Calu3 (cell line): Measurements from ENCODE around the gene PIP4K2C. TPM values are rescaled to one million over a fixed set of nuclear protein-coding genes. Genes with fewer than 3 reads are reported as not detected.
"Not testable (repeated sequence)": the region's sequence is repeated elsewhere in the genome, so short reads cannot be mapped to it uniquely, and the experiment has no call there.

Experiments used
- BruUV-seq: library from RNA; stranded (reverse); fragments of 400-500 nt; replicated peaks from 2 replicates; lab custom pipeline; 2021; lab: Mats Ljungman, UMichigan
- CTCF ChIA-PET: fragments of 300-600 bp; sonication (Branson Sonifier 250); formaldehyde crosslinking; loops from one replicate; lab custom pipeline; 2022; ENCODE audit warnings: antibody characterized with exemption; lab: Charles Lee
- DNase-seq: peaks from one replicate; pipeline ENCODE4 v3.0.0; 2022
- H3K27ac Mint-ChIP-seq: one replicate; pipeline ENCODE4 v1.8.0; 2022; ENCODE audit warnings: mixed read lengths; ENCODE audit not compliant: unreplicated experiment
- H3K27me3 Mint-ChIP-seq: one replicate; pipeline ENCODE4 v1.8.0; 2022; ENCODE audit warnings: mixed read lengths; ENCODE audit not compliant: unreplicated experiment
- H3K36me3 Mint-ChIP-seq: one replicate; pipeline ENCODE4 v1.8.0; 2022; ENCODE audit warnings: mild to moderate bottlenecking, moderate library complexity, mixed read lengths; ENCODE audit not compliant: insufficient read depth, unreplicated experiment
- H3K4me1 Mint-ChIP-seq: one replicate; pipeline ENCODE4 v1.8.0; 2022; ENCODE audit warnings: mild to moderate bottlenecking, low read depth, mixed read lengths; ENCODE audit not compliant: unreplicated experiment
- H3K4me3 Mint-ChIP-seq: one replicate; pipeline ENCODE4 v1.8.0; 2022; ENCODE audit warnings: mild to moderate bottlenecking, low read depth, moderate library complexity, mixed read lengths; ENCODE audit not compliant: unreplicated experiment
- H3K9me3 Mint-ChIP-seq: one replicate; pipeline ENCODE4 v1.8.0; 2022; ENCODE audit warnings: low read depth, mixed read lengths; ENCODE audit not compliant: unreplicated experiment
- intact Hi-C: fragments of 100-400 bp; cut with micrococcal nuclease; formaldehyde crosslinking; loops from one replicate; pipeline ENCODE4 v1.10.0; 2022; ENCODE audit not compliant: unreplicated experiment
- total RNA-seq: library from RNA; stranded (reverse); gene quantifications from 2 replicates; pipeline ENCODE4 v1.2.3, GENCODE V29; 2022
- TF ChIP-seq, protein P1 (sequence below): fragments of 200-600 bp; IDR thresholded peaks from one replicate; pipeline ENCODE4 v1.8.0; 2022; ENCODE audit warnings: antibody characterized with exemption; ENCODE audit not compliant: unreplicated experiment

PIP4K2C gene
- total RNA-seq, 1 experiment from 2014 or later = 66.3 TPM

DNA sequence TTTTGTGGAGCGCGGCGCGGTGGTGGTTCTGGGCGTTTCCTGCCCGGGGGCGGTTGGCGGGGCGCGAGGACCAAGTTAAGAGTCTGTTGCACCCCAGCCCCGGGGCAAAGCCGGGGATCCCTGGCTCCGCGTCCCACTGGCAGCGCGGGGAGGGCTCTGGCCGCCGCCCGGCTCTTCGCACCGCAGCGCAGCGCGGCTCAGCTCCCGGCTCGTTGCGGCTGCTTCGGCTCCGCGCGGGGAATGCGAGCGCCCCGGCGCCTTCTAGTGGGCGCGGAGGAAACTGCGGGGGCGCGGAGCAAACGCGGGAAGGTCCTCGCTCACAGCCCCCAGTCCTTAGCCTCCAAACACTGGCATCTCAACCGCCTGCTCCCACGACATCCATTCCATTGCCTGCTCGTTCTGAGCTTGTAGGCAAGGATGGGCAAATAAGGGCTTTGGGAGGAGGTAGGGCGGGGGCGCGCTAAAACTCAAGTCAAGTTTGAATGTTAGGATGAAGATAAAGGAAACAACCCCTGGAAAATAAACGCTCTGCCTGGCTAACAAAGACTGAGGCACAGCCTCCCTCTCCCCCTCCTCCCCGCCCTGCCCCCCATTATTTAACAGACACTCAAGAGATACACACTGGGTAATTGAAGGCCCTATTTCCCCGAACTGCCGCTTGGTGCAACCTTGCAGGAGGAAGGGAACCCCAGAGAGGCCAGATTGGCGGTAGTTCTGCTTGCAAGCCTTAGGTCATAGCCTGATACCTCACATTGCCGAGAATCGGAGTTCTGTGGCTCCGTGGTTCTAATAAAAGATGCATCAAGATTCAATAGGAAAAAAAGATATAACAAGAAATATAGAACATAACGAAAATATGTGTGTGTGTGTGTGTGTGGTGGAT, 42.2 kb downstream of the PIP4K2C start, which contains the start of gene B4GALNT1:
TSS of gene B4GALNT1 (minus strand) at position 244 of the 883 bp plus-strand sequence. CDS start 1,069 bp downstream, outside the sequence.
- peak; percentile 84 for DNase-seq
- CTCF ChIA-PET = interaction anchor here (0.6 to 1.2 kb wide), 4 partner anchors 28 to 248 kb away, joined by 3 to 11 read pairs (median 4); partner anchors contain the start of gene DCTN2
- Mint-ChIP-seq H3K27ac (peak within 1 kb of the TSS; percentile 14), H3K9me3 (no peaks in the 10 kb centered on the region), H3K36me3 (peaks cover 17% of the 10 kb centered on the region), H3K4me3 (peak within 1 kb of the TSS; percentile 84), H3K4me1 (peaks cover 20% of the 10 kb centered on the region), H3K27me3 (peaks cover under 1% of the 10 kb centered on the region)
- TF ChIP-seq, protein P1, sequence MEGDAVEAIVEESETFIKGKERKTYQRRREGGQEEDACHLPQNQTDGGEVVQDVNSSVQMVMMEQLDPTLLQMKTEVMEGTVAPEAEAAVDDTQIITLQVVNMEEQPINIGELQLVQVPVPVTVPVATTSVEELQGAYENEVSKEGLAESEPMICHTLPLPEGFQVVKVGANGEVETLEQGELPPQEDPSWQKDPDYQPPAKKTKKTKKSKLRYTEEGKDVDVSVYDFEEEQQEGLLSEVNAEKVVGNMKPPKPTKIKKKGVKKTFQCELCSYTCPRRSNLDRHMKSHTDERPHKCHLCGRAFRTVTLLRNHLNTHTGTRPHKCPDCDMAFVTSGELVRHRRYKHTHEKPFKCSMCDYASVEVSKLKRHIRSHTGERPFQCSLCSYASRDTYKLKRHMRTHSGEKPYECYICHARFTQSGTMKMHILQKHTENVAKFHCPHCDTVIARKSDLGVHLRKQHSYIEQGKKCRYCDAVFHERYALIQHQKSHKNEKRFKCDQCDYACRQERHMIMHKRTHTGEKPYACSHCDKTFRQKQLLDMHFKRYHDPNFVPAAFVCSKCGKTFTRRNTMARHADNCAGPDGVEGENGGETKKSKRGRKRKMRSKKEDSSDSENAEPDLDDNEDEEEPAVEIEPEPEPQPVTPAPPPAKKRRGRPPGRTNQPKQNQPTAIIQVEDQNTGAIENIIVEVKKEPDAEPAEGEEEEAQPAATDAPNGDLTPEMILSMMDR = peak; percentile 92
- BruUV-seq = no TSS peak
- intact Hi-C loops = loop anchor here (10.0 kb wide), 1 partner anchor 52 kb away; no protein-coding TSS in a partner anchor

DNA sequence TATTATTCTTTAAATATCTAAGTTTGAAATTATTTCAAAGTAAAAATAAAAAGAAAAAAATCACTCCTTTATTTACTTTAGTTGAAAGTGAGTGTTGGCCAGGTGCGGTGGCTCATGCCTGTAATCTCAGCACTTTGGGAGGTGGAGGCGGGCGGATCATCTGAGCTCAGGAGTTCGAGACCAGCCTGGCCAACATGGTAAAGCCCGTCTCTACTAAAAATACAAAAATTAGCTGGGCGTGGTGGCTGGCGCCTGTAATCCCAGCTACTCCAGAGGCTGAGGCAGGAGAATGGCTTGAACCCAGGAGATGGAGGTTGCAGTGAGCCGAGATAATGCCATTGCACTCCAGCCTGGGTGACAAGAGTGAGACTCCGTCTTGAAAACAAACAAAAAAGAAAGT, 45.7 kb downstream of the PIP4K2C start:
- H3K27ac Mint-ChIP-seq, H3K9me3 Mint-ChIP-seq, H3K4me3 Mint-ChIP-seq, DNase-seq, BruUV-seq: not testable (repeated sequence)
- intact Hi-C loops = loop anchor here (10.0 kb wide), 1 partner anchor 48 kb away; no protein-coding TSS in a partner anchor
- CTCF ChIA-PET = interaction anchor here (1.7 kb wide), 1 partner anchor 53 kb away, joined by 4 read pairs; no protein-coding TSS in a partner anchor
- peaks cover 13% of the 10 kb centered on the region for H3K36me3 Mint-ChIP-seq
- peaks cover 36% of the 10 kb centered on the region for H3K27me3 Mint-ChIP-seq
- H3K4me1 Mint-ChIP-seq = peaks cover 16% of the 10 kb centered on the region

DNA sequence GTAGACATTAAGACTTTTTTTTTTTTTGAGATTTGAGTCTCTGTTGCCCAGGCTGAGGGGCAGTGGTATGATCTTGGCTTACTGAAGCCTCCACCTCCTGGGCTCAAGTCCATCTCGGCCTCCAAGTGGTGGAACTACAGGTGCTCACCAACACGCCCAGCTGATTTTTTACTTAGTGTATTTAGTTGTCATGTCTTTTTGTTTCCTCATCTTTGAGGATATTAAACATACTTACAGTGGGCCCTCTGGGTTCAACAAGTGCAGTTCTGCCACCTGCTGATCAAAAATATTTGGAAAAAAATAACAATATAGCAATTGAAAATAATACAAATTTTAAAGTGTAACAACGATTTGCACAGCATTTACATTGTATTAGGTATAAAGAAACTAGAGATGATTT, 46.4 kb downstream of the PIP4K2C start:
- DNase-seq = no peak
- CTCF ChIA-PET = interaction anchor here (1.7 kb wide), 1 partner anchor 54 kb away, joined by 4 read pairs; no protein-coding TSS in a partner anchor
- Mint-ChIP-seq H3K4me1 (peaks cover 9% of the 10 kb centered on the region), H3K27me3 (peaks cover 42% of the 10 kb centered on the region), H3K4me3 (no peak overlapping the region), H3K9me3 (no peaks in the 10 kb centered on the region), H3K36me3 (peaks cover 7% of the 10 kb centered on the region), H3K27ac (no peak overlapping the region)
- intact Hi-C loops = loop anchor here (10.0 kb wide), 1 partner anchor 47 kb away; no protein-coding TSS in a partner anchor
- TF ChIP-seq, protein P1 = no peak
- no TSS peak for BruUV-seq

DNA sequence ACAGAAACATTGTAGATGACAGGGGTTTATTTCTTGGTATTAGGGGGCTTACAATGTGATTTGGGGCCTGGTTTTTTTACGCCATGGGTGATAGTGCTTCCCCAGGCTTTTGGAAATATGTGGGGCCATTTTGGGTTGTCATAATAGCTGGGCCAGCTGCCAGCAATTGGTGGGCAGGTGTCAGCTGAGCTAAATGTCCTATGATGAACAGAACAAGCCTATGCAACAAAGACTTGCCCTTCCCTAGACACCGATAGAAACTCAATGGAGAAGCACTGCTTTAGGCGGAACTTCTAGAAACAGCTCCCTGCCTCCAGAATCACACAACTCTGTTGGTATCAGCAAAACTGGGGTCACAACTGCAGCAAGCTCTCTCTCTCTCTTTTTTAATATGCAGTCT, 47.1 kb downstream of the PIP4K2C start:
- H3K27me3 Mint-ChIP-seq = peaks cover 43% of the 10 kb centered on the region
- BruUV-seq = no TSS peak
- no peaks in the 10 kb centered on the region for H3K9me3 Mint-ChIP-seq
- H3K36me3 Mint-ChIP-seq = no peaks in the 10 kb centered on the region
- TF ChIP-seq, protein P1 = no peak
- CTCF ChIA-PET = interaction anchor here (0.7 kb wide), 1 partner anchor 20 kb away, joined by 7 read pairs; no protein-coding TSS in a partner anchor
- DNase-seq = no peak
- peaks cover 8% of the 10 kb centered on the region for H3K4me1 Mint-ChIP-seq
- intact Hi-C loops = loop anchor here (10.0 kb wide), 1 partner anchor 47 kb away; no protein-coding TSS in a partner anchor
- no peak overlapping the region for H3K27ac Mint-ChIP-seq
- no peak overlapping the region for H3K4me3 Mint-ChIP-seq
